GM11168 (cell line): ENCODE measurements around the gene MORN1.

ENCODE experiments used
- in situ Hi-C: fragments of 300-500 bp; cut with MboI; formaldehyde crosslinking; loops from one replicate; pipeline ENCODE4 v1.12.0; 2022; ENCODE audit warnings: low sequenced_read_pairs; ENCODE audit not compliant: unreplicated experiment

MORN1 gene

GRCh38 chr1:2288311-2288710 lies 103.0 kb downstream of the MORN1 start:
- in situ Hi-C loops: no loop called here

DNA sequence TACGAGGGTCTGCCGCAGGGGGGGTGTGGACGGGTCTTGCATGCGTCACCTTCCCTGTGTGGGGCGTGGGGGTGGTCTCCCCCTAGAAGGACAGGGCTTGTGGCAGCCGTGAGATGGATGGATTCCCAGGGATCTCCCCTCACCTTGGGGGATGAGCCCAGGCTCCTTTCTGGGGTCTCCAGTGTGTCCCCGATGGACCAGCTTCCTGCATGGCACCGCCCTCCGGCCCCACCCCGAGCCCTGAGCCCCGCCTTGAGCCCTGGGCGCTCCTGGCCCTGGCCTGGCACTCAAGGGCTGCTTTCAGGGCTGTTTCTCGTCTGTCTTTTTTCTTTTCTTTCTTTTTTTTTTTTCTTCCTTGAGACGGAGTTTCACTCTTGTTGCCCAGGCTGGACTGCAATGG lies 103.7 kb downstream of the MORN1 start:
- in situ Hi-C loops: no loop called here

DNA sequence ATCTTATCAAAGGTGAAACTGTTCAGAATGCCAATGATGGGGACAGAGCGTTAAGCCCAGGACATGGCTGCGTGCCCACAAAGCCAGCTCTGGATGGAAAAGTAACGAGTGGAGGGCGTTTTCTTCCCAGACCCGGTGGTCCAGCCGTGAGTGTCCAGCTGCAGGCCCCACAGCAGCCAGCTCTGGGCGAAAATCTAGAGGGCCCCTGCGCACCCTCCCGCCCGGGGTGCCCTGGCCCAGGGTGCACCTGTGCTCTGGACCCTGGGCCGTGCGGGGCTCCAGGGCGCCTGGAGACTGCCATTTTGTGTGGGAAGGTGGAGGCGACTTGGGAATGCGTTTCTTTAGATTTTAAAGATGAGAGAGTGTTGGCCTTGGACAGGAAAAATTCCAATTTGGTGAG lies 104.4 kb downstream of the MORN1 start:
- in situ Hi-C loops: no loop called here

DNA sequence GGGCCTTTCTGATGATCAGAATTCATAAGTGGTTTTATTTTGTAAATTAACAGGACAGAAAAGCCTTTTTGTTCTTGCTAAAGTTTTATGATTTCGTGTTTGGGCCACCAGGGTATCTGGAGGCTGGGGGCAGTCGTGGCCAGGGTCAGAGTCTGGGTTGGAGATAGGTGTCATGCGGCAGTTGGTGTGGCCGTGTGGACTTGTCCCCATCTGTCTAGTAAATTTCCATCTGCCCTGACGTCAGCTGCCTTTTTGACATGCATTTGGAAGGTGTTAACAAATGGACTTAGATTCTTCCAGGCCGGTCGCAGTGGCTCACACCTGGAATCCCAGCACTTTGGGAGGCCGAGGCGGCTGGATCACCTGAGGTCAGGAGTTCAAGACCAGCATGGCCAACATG lies 106.4 kb downstream of the MORN1 start:
- in situ Hi-C loops: no loop called here

- in situ Hi-C loops: no loop called here
Measured at GRCh38 chr1:2283991-2284895, 107.1 kb downstream of the MORN1 start.

DNA sequence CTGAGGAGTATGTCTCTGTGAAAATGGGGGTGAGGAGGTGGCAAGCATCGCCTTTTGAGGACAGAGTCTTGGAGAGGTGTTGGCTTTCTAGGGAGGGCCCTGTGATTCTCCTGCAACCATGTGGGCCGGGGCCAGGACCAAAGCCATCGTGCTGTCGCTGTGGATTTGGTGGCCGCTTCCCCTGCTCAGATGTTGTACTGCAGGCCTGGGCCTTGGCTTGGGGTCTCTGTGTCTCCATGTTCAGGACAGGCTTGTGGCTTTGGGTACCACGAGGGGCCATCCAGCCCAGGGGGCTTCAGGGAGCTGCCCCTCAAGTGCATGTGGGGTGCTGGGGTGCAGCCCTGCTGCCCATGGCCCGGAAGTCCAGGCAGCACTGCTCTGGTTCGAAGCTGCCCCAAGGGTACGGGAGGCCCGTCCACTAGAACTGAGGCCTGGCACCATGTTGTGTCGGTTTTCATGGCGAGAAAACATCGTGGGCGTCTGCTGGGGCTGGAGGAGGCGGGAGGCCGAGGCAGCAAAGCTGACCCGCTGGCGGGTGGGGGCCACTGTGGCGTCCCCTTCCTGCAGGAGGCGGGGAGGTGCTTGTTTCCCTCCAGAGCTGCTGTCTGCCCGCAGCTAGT lies 107.9 kb downstream of the MORN1 start:
- in situ Hi-C loops: no loop called here

GRCh38 chr1:2282556-2283270 lies 108.6 kb downstream of the MORN1 start:
- in situ Hi-C loops: no loop called here

DNA sequence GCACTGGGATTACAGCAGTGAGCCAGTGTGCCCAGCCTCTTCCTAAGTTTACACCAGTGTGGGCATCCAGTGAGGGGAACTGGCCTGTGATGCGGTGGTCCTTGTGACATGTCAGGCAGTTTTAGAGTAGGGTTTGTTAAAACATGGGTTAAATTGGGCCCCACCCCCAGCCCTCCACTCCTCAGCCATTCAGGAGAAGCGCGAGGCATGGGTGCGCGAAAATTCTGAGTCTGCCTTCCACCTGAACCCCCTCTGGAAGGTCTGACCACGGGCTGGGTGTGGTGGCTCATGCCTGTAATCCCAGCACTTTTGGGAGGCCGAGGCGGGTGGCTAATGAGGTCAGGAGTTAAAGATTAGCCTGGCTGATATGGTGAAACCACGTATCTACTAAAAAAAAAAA lies 111.5 kb downstream of the MORN1 start:
- in situ Hi-C loops: no loop called here

DNA sequence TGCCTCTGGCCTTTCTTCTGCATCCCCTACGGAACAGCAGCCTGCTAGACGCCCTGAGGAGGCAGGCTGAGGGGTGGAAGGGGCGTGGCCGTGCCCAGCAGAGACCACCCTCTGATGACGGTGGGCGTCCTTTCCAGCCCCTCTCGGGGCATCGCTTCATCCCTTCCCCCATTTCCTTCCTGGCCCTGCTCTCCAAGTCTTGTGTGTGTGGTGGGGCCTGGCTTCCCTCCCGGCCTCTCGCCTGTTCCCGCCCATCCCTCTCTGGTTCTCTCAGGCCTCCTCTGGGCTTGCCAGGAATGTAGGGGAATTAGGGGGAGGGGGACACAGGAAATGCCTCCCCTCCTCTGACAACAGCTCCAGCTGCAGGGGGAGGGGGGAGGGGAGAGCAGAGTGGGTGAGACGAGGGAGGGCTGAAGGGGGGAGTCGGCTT lies 112.1 kb downstream of the MORN1 start:
- in situ Hi-C loops: no loop called here

- in situ Hi-C loops: no loop called here
Measured at GRCh38 chr1:2278591-2279209, 112.7 kb downstream of the MORN1 start.

DNA sequence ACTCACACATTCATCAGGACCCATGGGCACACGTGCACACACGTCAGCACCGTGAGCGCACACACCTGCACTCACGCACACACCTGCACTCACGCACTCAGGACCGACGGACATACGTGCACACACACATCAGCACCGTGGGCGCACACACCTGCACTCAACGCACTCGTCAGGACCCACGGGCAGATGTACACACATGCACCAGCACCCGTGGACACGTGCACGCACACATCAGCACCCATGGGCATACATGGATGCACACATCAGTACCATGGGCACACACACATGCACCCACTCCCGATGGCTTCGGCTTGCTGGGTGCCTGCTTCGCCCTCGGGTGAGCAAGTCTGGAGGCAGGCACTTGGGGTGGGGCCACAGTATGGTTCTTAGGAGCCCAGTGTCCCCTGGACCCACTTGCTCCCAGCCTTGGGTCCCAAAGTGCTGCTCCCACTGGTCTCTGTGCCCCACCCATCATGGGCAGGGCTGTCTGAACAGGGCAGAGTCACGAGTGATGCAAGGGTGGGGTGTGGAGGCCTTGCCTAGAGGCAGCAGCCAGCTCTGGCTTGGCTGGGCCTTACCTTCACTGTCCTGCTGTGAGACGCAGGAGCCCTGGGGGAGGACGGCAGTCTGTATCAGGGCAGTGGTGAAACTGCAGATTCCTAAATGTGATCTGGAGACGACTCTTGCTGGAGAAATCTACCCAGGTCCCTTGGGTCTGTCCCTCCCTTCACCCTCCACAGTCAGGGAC lies 113.4 kb downstream of the MORN1 start:
- in situ Hi-C loops: no loop called here

DNA sequence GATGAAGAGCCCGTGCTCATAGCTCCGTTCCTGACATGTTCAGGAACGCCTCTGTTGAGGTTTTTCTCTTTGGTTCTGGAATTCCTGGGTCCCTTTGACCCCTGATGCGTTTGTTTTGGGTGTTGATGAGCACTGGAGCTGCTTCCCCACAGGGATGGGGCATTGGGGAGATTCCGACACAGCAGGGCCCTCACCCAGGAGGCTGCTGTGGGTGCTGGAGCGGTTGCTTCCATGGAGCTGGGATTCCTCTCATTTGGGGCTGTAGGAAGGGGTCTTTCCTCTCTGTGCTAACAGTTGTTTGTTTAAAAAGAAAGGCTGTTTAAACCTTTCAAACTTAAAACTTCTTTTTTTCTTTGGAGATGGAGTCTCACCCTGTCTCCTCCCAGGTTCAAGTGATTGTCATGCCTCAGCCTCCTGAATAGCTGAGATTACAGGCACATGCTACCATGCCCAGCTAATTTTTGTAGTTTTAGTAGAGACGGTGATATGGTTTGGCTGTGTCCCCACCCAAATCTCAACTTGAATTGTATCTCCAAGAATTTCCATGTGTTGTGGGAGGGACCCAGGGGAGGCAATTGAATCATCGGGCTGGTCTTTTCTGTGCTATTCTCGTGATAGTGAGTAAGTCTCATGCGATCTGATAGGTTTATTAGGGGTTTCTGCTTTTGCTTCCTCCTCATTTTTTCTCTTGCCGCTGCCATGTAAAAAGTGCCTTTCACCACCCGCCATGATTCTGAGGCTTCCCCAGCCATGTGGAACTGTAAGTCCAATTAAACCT lies 114.4 kb downstream of the MORN1 start:
- in situ Hi-C loops: no loop called here

GRCh38 chr1:2275796-2276536 lies 115.4 kb downstream of the MORN1 start:
- in situ Hi-C loops: no loop called here

DNA sequence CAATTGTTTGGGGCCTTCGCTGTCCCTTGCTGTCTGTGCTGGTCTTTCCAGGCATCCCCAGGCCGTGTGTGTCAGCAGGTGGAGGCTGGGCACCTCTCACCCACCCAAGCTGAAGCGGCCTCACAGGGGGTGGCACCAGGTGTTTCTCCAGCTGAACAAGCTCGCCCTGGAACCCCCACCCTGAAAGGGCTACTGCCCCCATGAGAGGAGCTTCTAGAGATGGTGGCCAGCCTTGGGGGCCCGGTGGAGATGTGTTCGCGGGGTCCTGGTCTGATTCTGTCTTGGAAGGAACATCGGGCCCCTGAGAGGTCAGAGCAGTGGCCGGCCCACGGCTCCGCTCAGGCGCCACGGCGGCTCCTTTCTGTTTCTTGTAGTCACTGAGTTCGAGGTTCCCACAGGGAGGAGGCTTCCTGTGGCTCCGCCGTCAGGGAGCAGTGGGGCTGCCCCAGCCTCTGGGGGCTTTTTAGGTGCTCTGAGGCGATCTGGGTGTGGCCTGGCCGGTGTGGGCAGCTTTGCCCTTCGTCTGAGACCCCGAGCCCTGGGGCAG lies 116.4 kb downstream of the MORN1 start:
- in situ Hi-C loops: no loop called here

DNA sequence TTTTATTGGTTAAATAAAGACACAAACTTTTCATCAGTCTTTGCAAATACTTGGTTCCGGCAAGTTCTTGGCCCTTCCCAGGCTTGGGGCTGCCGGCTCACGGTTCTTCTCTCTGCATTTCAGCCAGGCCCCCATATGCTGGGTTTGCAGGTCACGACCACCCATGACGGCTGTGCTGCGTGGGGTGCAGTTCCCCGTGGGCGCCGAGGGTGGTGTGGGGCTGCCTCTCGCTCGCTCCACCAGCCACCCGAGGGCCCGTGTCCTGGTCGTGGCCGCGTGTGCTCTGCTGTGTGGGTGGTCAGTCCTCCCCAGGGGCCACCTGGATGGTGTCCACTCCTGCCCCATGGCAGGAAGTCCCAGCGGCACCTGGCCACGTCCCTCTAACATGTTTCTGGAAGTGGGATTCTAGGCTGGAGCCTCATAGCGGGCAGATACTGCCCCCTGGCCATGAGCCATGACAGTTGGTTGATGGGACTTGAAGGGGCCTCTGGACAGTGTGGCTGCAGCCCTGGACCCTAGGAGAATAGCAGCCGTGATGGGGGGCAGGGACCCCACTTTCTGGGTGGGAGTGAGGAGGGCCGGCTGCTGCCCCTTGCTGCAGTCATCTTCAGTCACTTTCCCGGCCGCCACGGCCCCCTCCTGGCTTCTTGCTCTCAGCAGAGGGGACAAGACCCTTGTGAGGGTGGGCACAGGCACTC lies 117.0 kb downstream of the MORN1 start:
- in situ Hi-C loops: no loop called here

GRCh38 chr1:2273401-2274090 lies 117.8 kb downstream of the MORN1 start:
- in situ Hi-C loops: no loop called here
